Mesenchymal stem cell (in vitro differentiated cells and primary cell): ENCODE data around the gene CEP89.
"Not testable (repeated sequence)": the region's sequence is repeated elsewhere in the genome, so short reads cannot be mapped to it uniquely, and the experiment has no call there.

ENCODE experiments used
- DNase-seq: peaks from one replicate; pipeline ENCODE4 v3.0.0-alpha.2; 2013
- H2AFZ ChIP-seq: one replicate; pipeline ENCODE4 v1.6.1; 2013; ENCODE audit warnings: low read depth, mild to moderate bottlenecking, control low read depth, inconsistent platforms, low read length, moderate library complexity
- H2AK5ac ChIP-seq: 2 replicates; pipeline ENCODE4 v1.6.1; 2013; ENCODE audit warnings: low read length, moderate library complexity, mild to moderate bottlenecking, inconsistent platforms; ENCODE audit not compliant: severe bottlenecking
- H2BK120ac ChIP-seq: one replicate; pipeline ENCODE4 v1.6.1; 2013; ENCODE audit warnings: low read depth, mild to moderate bottlenecking, inconsistent platforms, low read length, moderate library complexity
- H2BK12ac ChIP-seq, 2 experiments: one replicate each; pipeline ENCODE4 v1.6.1; 2013; ENCODE audit warnings: inconsistent platforms in 2 of 2, low read length in 2 of 2, mild to moderate bottlenecking in 2 of 2, moderate library complexity in 2 of 2, control low read depth in 1 of 2
- H2BK15ac ChIP-seq: one replicate; pipeline ENCODE4 v1.6.1; 2013; ENCODE audit warnings: mild to moderate bottlenecking, low read depth, inconsistent platforms; ENCODE audit not compliant: poor library complexity, severe bottlenecking
- H2BK5ac ChIP-seq: 2 replicates; pipeline ENCODE4 v1.6.1; 2013; ENCODE audit warnings: low read depth, mild to moderate bottlenecking, low read length, control low read depth, inconsistent platforms; ENCODE audit not compliant: poor library complexity, severe bottlenecking
- H3K14ac ChIP-seq, 2 experiments: one replicate each; pipeline ENCODE4 v1.6.1; 2013; ENCODE audit warnings: inconsistent platforms in 2 of 2, low read length in 2 of 2, control low read depth in 1 of 2, mild to moderate bottlenecking in 1 of 2, moderate library complexity in 1 of 2
- H3K18ac ChIP-seq, 2 experiments: one replicate each; pipeline ENCODE4 v1.6.1; 2013; ENCODE audit warnings: inconsistent platforms in 2 of 2, low read length in 2 of 2, control low read depth in 1 of 2, low read depth in 1 of 2, mild to moderate bottlenecking in 1 of 2
- H3K23ac ChIP-seq, 2 experiments: one replicate each; pipeline ENCODE4 v1.6.1; 2013; ENCODE audit warnings: inconsistent platforms in 2 of 2, low read length in 2 of 2, mild to moderate bottlenecking in 2 of 2, moderate library complexity in 2 of 2, control low read depth in 1 of 2
- H3K27ac ChIP-seq: 2 replicates; pipeline ENCODE4 v1.5.1; 2013; ENCODE audit warnings: mild to moderate bottlenecking, moderate library complexity, low read length, control low read depth, inconsistent platforms; ENCODE audit not compliant: poor library complexity, severe bottlenecking
- H3K27me3 ChIP-seq, 2 experiments: 2 replicates each; pipeline versions ENCODE4 v1.6.1 to v1.7.0; 2013; ENCODE audit warnings: low read length in 2 of 2, mild to moderate bottlenecking in 2 of 2, moderate library complexity in 2 of 2, control low read depth in 1 of 2, inconsistent platforms in 1 of 2; ENCODE audit not compliant: control insufficient read depth in 1 of 2, insufficient read depth in 1 of 2
- H3K36me3 ChIP-seq, 2 experiments: 2 replicates each; pipeline versions ENCODE4 v1.6.1 to v1.7.0; 2013; ENCODE audit warnings: low read length in 2 of 2, control low read depth in 1 of 2, inconsistent platforms in 1 of 2, low read depth in 1 of 2, mild to moderate bottlenecking in 1 of 2; ENCODE audit not compliant: insufficient read depth in 2 of 2, control insufficient read depth in 1 of 2
- H3K4ac ChIP-seq, 2 experiments: one replicate each; pipeline ENCODE4 v1.6.1; 2013; ENCODE audit warnings: inconsistent platforms in 2 of 2, low read length in 2 of 2, mild to moderate bottlenecking in 2 of 2, moderate library complexity in 2 of 2, control low read depth in 1 of 2, low read depth in 1 of 2
- H3K4me1 ChIP-seq: 2 replicates; pipeline ENCODE4 v1.6.1; 2013; ENCODE audit warnings: low read depth, low read length, control low read depth; ENCODE audit not compliant: control insufficient read depth, insufficient read depth
- H3K4me2 ChIP-seq: 2 replicates; pipeline ENCODE4 v1.6.1; 2013; ENCODE audit warnings: low read length, mild to moderate bottlenecking, inconsistent platforms; ENCODE audit not compliant: poor library complexity, severe bottlenecking
- H3K4me3 ChIP-seq, 2 experiments: 2 replicates each; pipeline versions ENCODE4 v1.5.1 to v1.7.0; 2013; ENCODE audit warnings: low read length in 2 of 2, mild to moderate bottlenecking in 2 of 2, control low read depth in 1 of 2, low read depth in 1 of 2; ENCODE audit not compliant: insufficient read depth in 1 of 2
- H3K79me1 ChIP-seq: replicated peaks from 2 replicates; pipeline ENCODE4 v1.6.1; 2013; ENCODE audit warnings: mild to moderate bottlenecking, control low read depth, low read length, inconsistent platforms; ENCODE audit not compliant: poor library complexity, severe bottlenecking
- H3K9ac ChIP-seq: 2 replicates; pipeline ENCODE4 v1.7.0; 2013; ENCODE audit warnings: mild to moderate bottlenecking, low read length, moderate library complexity
- H3K9me3 ChIP-seq: 2 replicates; pipeline ENCODE4 v1.7.0; 2013; ENCODE audit warnings: mild to moderate bottlenecking, low read length; ENCODE audit not compliant: control insufficient read depth
- H4K8ac ChIP-seq: one replicate; pipeline ENCODE4 v1.6.1; 2013; ENCODE audit warnings: inconsistent platforms, mild to moderate bottlenecking, low read length, moderate library complexity
- H4K91ac ChIP-seq: one replicate; pipeline ENCODE4 v1.6.1; 2013; ENCODE audit warnings: mild to moderate bottlenecking, low read length, inconsistent platforms
- WGBS: methylation state at CpG from one replicate; pipeline ENCODE4 v1.1.7; 2013; ENCODE audit warnings: mixed read lengths; 5-methylcytosine and 5-hydroxymethylcytosine counted together

The CEP89 gene

GRCh38 chr19:32977813-32978212 is 6.1 kb upstream of the CEP89 start:
- H2AFZ ChIP-seq, DNase-seq, H3K27me3 ChIP-seq, H3K9ac ChIP-seq, H2BK5ac ChIP-seq, H3K4me3 ChIP-seq, H2BK120ac ChIP-seq, H3K14ac ChIP-seq, H4K91ac ChIP-seq, H4K8ac ChIP-seq, H3K18ac ChIP-seq, H2BK15ac ChIP-seq, H2AK5ac ChIP-seq, H3K27ac ChIP-seq, H2BK12ac ChIP-seq, H3K4ac ChIP-seq, H3K4me2 ChIP-seq, H3K79me1 ChIP-seq, H3K23ac ChIP-seq, H3K9me3 ChIP-seq, H3K4me1 ChIP-seq: not testable (repeated sequence)
- peaks cover 3 to 28% of the 10 kb centered on the region in 2 experiments for H3K36me3 ChIP-seq
- no CpG with 5 or more reads among the region's 4 CpGs for WGBS

DNA sequence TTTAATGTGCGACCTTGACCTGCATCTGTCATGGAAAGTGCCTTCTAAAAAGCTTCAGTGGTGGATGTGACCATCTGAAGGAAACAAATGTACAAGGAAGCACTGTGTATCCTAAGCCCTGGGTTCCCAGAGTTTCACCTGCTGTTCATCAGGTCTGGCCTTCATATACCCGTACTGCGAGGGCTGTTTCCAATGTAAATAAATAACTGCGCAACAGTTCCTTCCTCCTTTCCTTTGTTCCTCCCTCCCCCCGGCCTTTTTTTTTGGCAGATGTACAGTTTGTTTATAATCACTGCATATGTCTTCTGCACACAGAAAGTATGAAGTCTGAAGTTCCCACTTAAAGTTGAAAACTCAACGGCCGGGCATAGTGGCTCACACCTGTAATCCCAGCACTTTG is 5.5 kb upstream of the CEP89 start:
- Histone ChIP-seq H3K23ac (no peak overlapping the region), H2BK12ac (no peak overlapping the region), H2BK15ac (no peak overlapping the region), H3K14ac (no peak overlapping the region), H3K9ac (no peak overlapping the region), H3K4me1 (peaks cover 6% of the 10 kb centered on the region), H3K4me2 (no peak overlapping the region), H2BK120ac (no peak overlapping the region), H3K27me3 (no peaks in the 10 kb centered on the region), H4K91ac (no peak overlapping the region), H2AK5ac (no peak overlapping the region), H3K9me3 (no peaks in the 10 kb centered on the region), H4K8ac (no peak overlapping the region), H3K4ac (no peak overlapping the region), H3K4me3 (no peak overlapping the region), H2AFZ (no peak overlapping the region), H3K27ac (no peak overlapping the region), H3K18ac (no peak overlapping the region), H3K79me1 (peaks cover 2% of the 10 kb centered on the region), H3K36me3 (peaks cover 3 to 28% of the 10 kb centered on the region in 2 experiments), H2BK5ac (no peak overlapping the region)
- peak; percentile 10 for DNase-seq
- WGBS, result 78% methylated on average over 6 of the region's 7 CpGs

- H2BK5ac ChIP-seq, result no peak overlapping the region
- H3K9me3 ChIP-seq, result no peaks in the 10 kb centered on the region
- no peaks in the 10 kb centered on the region for H3K27me3 ChIP-seq
- peak overlapping the region; percentile 8 for H3K27ac ChIP-seq
- no peak overlapping the region for H3K18ac ChIP-seq
- no peak overlapping the region for H2BK120ac ChIP-seq
- H2AFZ ChIP-seq, result no peak overlapping the region
- peak; percentile 67 for DNase-seq
- no peak overlapping the region for H3K23ac ChIP-seq
- WGBS, result 57% methylated on average over 14 of the region's 14 CpGs
- no peak overlapping the region for H3K4me2 ChIP-seq
- no peak overlapping the region for H3K9ac ChIP-seq
- no peak overlapping the region for H2BK15ac ChIP-seq
- H3K4ac ChIP-seq, result no peak overlapping the region
- H3K4me3 ChIP-seq, result no peak overlapping the region
- no peak overlapping the region for H4K91ac ChIP-seq
- peaks cover 3 to 28% of the 10 kb centered on the region in 2 experiments for H3K36me3 ChIP-seq
- H3K79me1 ChIP-seq, result peaks cover 2% of the 10 kb centered on the region
- H3K4me1 ChIP-seq, result peaks cover 6% of the 10 kb centered on the region
- H4K8ac ChIP-seq, result no peak overlapping the region
- H2BK12ac ChIP-seq, result no peak overlapping the region
- no peak overlapping the region for H2AK5ac ChIP-seq
- H3K14ac ChIP-seq, result no peak overlapping the region
These were observed 4.6 kb upstream of the CEP89 start for GRCh38 chr19:32976223-32976805.

DNA sequence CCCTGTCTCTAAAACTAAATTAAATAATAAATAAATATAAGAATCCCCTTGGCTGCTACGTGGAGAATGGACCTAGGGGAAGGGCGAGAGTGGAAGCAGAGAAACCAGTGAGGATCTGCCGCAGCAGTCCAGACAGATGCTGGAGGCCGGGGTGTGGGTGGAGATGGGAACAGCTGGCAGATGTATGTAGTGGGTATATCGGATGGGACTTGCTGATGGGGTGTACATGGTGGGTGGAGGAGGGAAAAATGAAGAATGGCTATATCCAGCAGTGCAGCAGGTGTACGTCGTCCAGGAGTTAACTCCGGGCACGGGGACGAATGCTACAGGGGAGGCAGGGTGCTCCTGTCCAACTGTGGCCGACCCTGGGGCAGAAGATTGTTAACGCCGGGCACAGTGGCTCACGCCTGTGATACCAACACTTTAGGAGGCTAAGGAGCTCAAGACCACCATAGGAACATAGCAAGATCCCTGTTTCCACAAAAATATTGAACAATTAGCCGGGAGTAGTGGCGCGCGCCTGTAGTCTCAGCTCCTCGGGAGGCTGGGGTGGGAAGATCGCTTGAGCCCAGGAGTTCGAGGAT is 654 bp downstream of the CEP89 start:
- Histone ChIP-seq H2BK15ac (no peak overlapping the region), H3K4ac (peak overlapping the region in 1 of 2 experiments; percentile 24), H3K9ac (peak overlapping the region; percentile 87), H2BK12ac (no peak overlapping the region), H3K9me3 (no peaks in the 10 kb centered on the region), H3K4me1 (peaks cover 20% of the 10 kb centered on the region), H3K36me3 (peaks cover 14 to 26% of the 10 kb centered on the region in 2 experiments), H2BK120ac (no peak overlapping the region), H3K4me2 (peak overlapping the region; percentile 87), H4K8ac (peak overlapping the region; percentile 39), H3K79me1 (peaks cover 34% of the 10 kb centered on the region), H3K23ac (no peak overlapping the region), H3K14ac (no peak overlapping the region), H3K4me3 (peak overlapping the region; percentile 88), H2AFZ (no peak overlapping the region), H2BK5ac (no peak overlapping the region), H3K27ac (no peak overlapping the region), H3K27me3 (no peaks in the 10 kb centered on the region), H3K18ac (no peak overlapping the region), H4K91ac (no peak overlapping the region), H2AK5ac (no peak overlapping the region)
- WGBS, result 51% methylated on average over 21 of the region's 21 CpGs
- DNase-seq, result no peak
